SK-N-SH treated with all-trans-retinoic acid at 6 μM for 48 hours (cell line): Measurements from ENCODE around the gene PRPS2.

Experiments used
- PPARA ChIP-seq: fragments of 250-450 bp; sonication (Bioruptor Pico); IDR thresholded peaks from 2 replicates; pipeline ENCODE4 v1.5.0; 2020; ENCODE audit warnings: mild to moderate bottlenecking, borderline replicate concordance
- ZC3H10 ChIP-seq: fragments of 250-450 bp; sonication (Bioruptor Pico); IDR thresholded peaks from 2 replicates; pipeline ENCODE4 v1.5.1; 2021; ENCODE audit warnings: mild to moderate bottlenecking, moderate library complexity
- ZFP3 ChIP-seq: fragments of 250-450 bp; sonication (Bioruptor Pico); IDR thresholded peaks from 2 replicates; pipeline ENCODE4 v1.5.0; 2020; ENCODE audit warnings: mild to moderate bottlenecking, moderate library complexity
- ZFP30 ChIP-seq: fragments of 450-650 bp; formaldehyde crosslinking; IDR thresholded peaks from 2 replicates; pipeline ENCODE4 v1.5.0; 2022; ENCODE audit warnings: mild to moderate bottlenecking, moderate library complexity
- ZNF565 ChIP-seq: fragments of 450-650 bp; formaldehyde crosslinking; conservative IDR thresholded peaks from 2 replicates; pipeline ENCODE4 v1.5.0; 2020; ENCODE audit warnings: low read depth, mild to moderate bottlenecking, moderate library complexity
- ZNF70 ChIP-seq: fragments of 450-650 bp; formaldehyde crosslinking; IDR thresholded peaks from 2 replicates; pipeline ENCODE4 v1.5.0; 2020; ENCODE audit warnings: mild to moderate bottlenecking, moderate library complexity
- ZNF8 ChIP-seq: fragments of 450-650 bp; formaldehyde crosslinking; IDR thresholded peaks from 2 replicates; pipeline ENCODE4 v1.5.0; 2020; ENCODE audit warnings: mild to moderate bottlenecking, moderate library complexity
- TF ChIP-seq, protein P1 (sequence below): fragments of 250-450 bp; sonication (Bioruptor Pico); IDR thresholded peaks from 2 replicates; pipeline ENCODE4 v1.5.1; 2021; ENCODE audit warnings: mild to moderate bottlenecking, moderate library complexity
- TF ChIP-seq, protein P2 (sequence below): fragments of 250-450 bp; sonication (Bioruptor Pico); IDR thresholded peaks from 2 replicates; pipeline ENCODE4 v1.5.0; 2020; ENCODE audit warnings: mild to moderate bottlenecking, moderate library complexity
- TF ChIP-seq, protein P3 (sequence below): fragments of 250-450 bp; sonication (Bioruptor Pico); IDR thresholded peaks from 2 replicates; pipeline ENCODE4 v1.8.0; 2021; ENCODE audit warnings: low read depth, mild to moderate bottlenecking, moderate library complexity, borderline replicate concordance
- TF ChIP-seq, protein P4 (sequence below): fragments of 250-450 bp; sonication (Bioruptor Pico); IDR thresholded peaks from 2 replicates; pipeline ENCODE4 v1.8.0; 2020; ENCODE audit warnings: mild to moderate bottlenecking, moderate library complexity, borderline replicate concordance
- TF ChIP-seq, protein P5 (sequence below): fragments of 250-450 bp; sonication (Bioruptor Pico); IDR thresholded peaks from 2 replicates; pipeline ENCODE4 v1.5.1; 2020; ENCODE audit warnings: low read depth, mild to moderate bottlenecking, moderate library complexity

DNA sequence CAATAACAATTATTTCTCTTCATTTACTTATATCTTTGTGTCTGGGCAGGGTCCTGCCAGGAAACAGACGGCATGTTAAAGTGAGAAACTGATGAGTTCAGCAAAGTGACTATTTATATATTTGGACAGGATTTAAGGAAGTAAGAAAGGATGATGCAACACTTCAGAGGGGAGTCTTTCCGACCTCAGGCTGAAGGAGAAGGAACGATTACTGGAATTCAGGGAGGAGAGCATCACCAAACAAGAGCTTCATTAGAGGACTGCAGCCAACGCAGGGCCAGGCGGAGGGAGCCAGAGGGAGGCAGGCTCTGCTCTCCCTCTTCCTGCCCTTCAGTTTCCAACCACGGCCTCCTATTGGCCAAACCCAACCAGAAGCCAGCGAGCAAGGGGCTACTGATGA is 74.1 kb downstream of the PRPS2 start:
- TF ChIP-seq, protein P1, sequence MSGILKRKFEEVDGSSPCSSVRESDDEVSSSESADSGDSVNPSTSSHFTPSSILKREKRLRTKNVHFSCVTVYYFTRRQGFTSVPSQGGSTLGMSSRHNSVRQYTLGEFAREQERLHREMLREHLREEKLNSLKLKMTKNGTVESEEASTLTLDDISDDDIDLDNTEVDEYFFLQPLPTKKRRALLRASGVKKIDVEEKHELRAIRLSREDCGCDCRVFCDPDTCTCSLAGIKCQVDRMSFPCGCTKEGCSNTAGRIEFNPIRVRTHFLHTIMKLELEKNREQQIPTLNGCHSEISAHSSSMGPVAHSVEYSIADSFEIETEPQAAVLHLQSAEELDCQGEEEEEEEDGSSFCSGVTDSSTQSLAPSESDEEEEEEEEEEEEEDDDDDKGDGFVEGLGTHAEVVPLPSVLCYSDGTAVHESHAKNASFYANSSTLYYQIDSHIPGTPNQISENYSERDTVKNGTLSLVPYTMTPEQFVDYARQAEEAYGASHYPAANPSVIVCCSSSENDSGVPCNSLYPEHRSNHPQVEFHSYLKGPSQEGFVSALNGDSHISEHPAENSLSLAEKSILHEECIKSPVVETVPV (CRISPR knock-in tag) = no peak
- TF ChIP-seq, protein P2, sequence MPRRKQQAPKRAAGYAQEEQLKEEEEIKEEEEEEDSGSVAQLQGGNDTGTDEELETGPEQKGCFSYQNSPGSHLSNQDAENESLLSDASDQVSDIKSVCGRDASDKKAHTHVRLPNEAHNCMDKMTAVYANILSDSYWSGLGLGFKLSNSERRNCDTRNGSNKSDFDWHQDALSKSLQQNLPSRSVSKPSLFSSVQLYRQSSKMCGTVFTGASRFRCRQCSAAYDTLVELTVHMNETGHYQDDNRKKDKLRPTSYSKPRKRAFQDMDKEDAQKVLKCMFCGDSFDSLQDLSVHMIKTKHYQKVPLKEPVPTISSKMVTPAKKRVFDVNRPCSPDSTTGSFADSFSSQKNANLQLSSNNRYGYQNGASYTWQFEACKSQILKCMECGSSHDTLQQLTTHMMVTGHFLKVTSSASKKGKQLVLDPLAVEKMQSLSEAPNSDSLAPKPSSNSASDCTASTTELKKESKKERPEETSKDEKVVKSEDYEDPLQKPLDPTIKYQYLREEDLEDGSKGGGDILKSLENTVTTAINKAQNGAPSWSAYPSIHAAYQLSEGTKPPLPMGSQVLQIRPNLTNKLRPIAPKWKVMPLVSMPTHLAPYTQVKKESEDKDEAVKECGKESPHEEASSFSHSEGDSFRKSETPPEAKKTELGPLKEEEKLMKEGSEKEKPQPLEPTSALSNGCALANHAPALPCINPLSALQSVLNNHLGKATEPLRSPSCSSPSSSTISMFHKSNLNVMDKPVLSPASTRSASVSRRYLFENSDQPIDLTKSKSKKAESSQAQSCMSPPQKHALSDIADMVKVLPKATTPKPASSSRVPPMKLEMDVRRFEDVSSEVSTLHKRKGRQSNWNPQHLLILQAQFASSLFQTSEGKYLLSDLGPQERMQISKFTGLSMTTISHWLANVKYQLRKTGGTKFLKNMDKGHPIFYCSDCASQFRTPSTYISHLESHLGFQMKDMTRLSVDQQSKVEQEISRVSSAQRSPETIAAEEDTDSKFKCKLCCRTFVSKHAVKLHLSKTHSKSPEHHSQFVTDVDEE = no peak
- no peak for TF ChIP-seq ZNF70 (CRISPR knock-in tag)
- TF ChIP-seq, protein P3, sequence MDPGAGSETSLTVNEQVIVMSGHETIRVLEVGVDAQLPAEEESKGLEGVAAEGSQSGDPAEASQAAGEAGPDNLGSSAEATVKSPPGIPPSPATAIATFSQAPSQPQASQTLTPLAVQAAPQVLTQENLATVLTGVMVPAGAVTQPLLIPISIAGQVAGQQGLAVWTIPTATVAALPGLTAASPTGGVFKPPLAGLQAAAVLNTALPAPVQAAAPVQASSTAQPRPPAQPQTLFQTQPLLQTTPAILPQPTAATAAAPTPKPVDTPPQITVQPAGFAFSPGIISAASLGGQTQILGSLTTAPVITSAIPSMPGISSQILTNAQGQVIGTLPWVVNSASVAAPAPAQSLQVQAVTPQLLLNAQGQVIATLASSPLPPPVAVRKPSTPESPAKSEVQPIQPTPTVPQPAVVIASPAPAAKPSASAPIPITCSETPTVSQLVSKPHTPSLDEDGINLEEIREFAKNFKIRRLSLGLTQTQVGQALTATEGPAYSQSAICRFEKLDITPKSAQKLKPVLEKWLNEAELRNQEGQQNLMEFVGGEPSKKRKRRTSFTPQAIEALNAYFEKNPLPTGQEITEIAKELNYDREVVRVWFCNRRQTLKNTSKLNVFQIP (CRISPR knock-in tag) = no peak
- no peak for TF ChIP-seq PPARA
- TF ChIP-seq, protein P4, sequence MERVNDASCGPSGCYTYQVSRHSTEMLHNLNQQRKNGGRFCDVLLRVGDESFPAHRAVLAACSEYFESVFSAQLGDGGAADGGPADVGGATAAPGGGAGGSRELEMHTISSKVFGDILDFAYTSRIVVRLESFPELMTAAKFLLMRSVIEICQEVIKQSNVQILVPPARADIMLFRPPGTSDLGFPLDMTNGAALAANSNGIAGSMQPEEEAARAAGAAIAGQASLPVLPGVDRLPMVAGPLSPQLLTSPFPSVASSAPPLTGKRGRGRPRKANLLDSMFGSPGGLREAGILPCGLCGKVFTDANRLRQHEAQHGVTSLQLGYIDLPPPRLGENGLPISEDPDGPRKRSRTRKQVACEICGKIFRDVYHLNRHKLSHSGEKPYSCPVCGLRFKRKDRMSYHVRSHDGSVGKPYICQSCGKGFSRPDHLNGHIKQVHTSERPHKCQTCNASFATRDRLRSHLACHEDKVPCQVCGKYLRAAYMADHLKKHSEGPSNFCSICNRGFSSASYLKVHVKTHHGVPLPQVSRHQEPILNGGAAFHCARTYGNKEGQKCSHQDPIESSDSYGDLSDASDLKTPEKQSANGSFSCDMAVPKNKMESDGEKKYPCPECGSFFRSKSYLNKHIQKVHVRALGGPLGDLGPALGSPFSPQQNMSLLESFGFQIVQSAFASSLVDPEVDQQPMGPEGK (CRISPR knock-in tag) = no peak
- TF ChIP-seq ZFP30 (CRISPR knock-in tag) = no peak
- TF ChIP-seq ZFP3 = no peak
- no peak for TF ChIP-seq ZNF565 (CRISPR knock-in tag)
- TF ChIP-seq ZNF8 (CRISPR knock-in tag) = no peak
- TF ChIP-seq, protein P5, sequence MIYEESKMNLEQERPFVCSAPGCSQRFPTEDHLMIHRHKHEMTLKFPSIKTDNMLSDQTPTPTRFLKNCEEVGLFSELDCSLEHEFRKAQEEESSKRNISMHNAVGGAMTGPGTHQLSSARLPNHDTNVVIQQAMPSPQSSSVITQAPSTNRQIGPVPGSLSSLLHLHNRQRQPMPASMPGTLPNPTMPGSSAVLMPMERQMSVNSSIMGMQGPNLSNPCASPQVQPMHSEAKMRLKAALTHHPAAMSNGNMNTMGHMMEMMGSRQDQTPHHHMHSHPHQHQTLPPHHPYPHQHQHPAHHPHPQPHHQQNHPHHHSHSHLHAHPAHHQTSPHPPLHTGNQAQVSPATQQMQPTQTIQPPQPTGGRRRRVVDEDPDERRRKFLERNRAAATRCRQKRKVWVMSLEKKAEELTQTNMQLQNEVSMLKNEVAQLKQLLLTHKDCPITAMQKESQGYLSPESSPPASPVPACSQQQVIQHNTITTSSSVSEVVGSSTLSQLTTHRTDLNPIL = no peak
- TF ChIP-seq ZC3H10 (CRISPR knock-in tag) = no peak
